NCI-H1694 (cell line): ENCODE measurements around the gene GFRA1.

Experiments
- DNase-seq: peaks from one replicate; lab custom pipeline; 2025; lab: John Stamatoyannopoulos, UW

Gene GFRA1

DNA sequence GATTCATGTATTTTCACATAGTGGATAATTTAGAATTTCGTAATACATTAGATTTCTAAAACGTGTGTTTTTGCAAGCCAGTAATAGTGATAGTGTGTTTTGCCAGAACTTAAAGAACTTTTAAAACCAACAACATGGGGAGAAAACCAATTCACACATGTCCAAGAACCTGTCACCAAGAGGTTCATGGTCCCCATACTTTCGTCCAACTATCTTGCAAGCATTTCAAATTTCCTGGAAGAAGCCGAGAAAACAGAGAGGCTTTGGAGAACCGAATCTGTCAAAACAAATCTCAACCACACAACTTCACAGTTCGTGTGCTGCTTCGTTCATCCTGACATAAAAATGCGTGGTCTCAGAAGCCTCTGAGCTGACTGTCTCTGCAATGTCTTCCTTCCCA, 31.9 kb downstream of the GFRA1 start:
- DNase-seq, result no peak

DNA sequence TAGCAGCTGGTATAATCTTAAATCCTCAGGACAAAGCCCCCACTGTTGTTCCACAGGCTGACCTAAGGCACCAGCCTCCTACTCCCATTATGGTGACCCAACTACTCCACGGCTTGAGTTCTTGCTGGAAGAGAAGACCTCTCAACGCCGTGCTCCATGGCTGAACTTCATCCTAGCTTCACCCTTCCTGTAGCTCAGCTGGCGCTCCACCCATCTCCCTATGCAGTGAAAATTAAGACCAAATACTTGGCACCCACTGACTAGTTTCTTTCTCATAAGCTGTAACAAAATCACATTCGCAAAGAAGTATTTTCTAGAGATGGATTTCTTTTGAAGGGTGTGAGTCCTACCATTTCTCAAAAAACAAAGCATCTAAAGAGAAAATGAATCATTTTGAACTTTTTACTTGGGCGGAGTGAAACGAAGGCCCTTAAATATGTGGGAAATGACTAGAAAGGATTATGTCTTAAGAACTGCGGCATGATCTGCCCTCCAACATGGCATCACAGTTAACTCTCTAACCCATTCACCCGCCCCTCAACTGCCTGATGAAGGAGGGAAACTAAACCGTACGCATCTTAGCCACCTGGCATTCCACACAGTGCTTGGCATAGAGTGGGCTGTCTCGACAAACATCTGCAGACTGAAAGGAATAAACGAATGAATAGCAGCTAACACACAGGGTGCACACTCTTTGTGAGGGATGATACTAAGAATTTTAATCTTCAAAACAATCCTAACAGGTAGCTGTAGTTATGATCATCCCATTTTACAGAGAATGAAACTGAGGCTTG, 32.7 kb downstream of the GFRA1 start:
- no peak for DNase-seq

DNA sequence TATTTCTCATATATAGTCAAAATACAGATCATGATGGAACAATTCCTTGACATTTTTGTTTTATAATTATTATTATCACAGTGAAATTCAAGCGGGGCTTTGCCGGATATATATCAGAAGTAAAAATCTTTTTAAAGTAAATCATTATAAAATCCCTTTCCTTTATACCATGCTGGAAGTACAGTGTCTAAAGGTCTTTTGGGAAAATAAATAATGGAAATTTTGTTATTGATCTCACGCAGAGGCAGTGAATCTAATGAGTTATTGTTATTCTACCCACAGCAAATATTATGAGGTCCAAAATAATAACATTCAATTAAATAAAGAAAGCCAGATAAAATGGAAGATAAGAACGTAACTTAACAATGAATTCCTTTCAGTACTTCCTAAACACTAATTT, 33.8 kb downstream of the GFRA1 start:
- DNase-seq, result no peak

DNA sequence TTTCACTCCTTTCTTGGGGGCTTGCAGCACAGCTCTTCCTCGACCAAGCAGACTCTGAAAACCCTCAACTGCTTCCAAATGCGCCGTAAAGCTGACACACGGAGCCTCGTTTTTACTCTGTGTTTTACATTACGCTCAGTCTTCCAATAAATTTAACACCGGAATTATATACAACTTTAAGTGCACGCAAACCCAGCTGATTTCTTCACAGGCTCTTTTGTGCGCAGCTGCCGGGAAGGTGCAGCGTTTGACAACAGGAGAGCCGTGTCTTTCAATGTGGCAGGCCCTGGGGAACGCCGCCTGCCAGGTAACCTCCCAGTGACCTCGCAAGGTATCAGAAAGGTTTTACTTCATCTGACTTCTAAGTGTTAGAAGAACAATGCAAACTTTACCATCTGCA, 35.0 kb downstream of the GFRA1 start:
- DNase-seq, result no peak

DNA sequence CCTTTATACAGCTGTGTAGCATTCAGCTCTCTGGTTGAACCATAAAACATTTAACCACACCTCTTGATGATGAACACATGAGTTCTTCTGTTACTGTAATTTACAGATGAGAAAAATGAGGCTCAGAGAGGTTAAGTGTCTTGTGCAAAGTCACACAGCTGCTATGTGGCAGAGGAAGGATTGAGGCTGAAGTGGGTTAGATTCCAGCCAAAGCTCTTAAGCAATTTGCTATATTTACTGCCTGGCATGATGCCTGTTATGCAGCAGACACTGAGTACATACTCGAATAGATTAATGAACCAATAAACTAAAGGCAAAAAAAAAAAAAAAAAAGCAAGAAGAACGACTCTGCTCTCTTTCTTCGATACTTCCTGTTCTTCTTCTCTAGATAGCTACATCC, 35.7 kb downstream of the GFRA1 start:
- no peak for DNase-seq

DNA sequence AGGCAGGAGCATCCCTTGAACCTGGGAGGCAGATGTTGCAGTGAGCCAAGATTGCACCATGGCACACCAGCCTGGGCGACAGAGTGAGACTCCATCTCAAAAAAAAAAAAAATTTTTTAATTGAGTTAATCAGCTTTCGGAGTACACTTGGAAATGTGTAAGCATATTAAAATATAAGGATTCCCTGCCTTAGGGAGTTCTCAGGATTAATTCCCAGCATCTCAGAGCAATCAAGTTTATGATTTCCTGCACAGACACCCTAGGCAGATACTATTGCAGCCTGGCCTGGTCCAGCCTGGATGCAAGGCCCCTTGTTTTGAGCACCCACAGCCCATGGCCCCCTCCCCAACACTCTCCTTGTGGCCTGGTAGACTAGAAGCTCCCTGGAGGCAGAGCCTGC, 39.8 kb downstream of the GFRA1 start:
- DNase-seq, result no peak

DNA sequence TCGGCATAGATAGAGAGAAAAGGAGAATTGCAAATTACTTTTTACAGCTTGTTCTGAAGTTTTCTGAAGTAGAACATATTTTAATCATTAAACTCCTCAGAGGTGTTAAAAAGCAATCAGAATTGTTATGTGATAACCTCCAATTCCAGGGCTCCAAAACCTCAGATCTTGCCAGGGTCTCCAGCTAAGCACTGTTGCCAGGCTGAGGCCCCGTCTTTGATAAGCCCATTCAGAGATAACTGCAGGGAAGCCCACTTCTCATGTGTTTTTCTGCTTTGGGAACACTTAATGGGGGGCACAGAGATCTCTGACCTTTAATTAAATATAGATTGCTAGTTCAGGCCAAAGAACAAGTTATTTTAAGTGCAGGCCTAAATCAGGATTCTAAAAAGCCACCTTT, 40.4 kb downstream of the GFRA1 start:
- DNase-seq, result no peak

DNA sequence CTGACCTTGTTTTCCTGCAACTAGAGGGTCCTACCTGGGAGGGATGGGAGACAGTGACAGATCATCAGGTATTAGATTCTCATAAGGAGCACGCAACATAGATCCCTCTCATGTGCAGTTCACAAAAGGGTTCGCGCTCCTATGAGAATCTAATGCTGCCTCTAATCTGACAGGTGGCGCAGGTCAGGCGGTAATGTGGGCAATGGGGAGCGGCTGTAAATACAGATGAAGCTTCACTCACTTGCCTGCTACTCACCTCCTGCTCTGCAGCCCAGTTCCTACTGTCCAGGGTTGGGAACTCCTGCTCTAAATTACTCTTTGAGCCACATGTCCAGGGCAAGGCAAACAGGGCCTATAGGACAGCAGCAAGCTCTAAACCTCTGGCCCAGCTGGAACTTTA, 46.2 kb downstream of the GFRA1 start:
- no peak for DNase-seq

DNA sequence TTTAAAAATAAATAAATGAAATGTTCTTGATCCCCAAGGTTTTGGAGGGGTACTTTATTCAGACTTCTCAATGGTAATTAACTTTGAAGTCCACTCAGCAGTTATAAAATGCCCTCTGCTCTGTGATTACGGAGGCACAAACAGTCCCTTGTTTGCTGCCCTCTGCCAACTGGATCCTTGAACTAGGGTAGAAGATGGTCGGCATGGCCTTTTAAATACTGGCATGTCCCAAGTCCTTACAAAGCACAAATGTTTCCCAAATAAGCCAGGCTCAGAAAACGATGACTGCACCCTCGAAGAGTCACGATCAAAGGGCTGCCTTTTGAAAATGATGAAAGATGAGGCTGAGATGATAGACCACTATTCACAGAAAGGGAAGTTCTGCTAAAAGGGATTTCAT, 47.0 kb downstream of the GFRA1 start:
- no peak for DNase-seq

DNA sequence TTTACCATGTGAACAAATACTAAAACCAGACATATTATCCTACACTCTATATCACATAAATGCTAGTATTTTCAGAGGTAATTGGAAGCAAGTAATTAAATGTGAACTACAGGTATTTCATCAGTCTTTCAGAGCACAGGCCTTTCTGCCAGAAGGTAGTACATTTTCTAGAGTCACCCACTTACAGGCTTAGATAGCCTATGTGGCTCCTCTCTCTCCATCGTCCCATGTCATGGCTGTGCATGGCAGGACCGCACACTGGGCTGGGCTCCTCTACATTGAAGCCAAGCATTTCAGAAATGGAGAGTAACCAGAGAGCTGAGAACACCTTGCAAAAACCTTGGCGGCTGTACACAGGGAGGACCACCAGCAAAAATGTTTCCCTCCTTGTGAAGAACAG, 49.7 kb downstream of the GFRA1 start:
- DNase-seq, result no peak

DNA sequence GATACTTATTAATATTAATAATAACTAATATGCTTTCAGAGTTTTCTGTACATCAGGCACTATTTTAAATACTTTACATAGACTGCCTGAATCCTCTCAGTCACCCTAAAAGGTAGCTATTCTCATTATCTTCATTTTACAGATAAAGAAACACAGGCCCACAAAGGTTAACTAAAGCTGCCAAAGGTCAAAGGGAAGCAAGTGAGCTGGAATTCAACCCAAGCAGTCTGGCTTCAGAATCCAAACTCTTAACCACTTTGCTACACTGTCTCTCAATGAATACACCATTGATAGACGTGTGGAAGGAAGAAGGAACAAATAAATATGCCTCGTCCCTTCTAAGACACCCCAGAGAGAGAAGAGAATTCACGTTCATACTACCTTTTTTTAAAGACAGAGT, 52.0 kb downstream of the GFRA1 start:
- no peak for DNase-seq

DNA sequence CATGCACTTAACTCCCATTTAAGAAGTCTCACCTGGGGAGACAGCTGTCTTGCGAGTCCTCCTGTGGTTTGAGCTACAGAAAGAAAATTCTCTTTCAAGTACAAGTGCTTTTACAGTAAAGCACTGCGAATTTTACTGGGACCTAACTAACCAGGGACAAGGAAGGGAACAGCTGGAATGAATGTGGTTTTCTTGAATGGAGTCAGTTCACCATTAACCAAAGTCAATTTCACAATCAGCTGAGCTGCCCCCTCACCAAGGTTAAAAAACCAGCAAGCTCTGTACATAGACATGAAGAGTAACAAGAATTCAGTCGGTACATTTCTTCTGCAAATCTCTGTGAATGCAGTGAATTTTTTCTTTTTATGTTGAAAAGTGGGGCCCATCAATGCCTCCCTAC, 56.3 kb downstream of the GFRA1 start:
- no peak for DNase-seq

DNA sequence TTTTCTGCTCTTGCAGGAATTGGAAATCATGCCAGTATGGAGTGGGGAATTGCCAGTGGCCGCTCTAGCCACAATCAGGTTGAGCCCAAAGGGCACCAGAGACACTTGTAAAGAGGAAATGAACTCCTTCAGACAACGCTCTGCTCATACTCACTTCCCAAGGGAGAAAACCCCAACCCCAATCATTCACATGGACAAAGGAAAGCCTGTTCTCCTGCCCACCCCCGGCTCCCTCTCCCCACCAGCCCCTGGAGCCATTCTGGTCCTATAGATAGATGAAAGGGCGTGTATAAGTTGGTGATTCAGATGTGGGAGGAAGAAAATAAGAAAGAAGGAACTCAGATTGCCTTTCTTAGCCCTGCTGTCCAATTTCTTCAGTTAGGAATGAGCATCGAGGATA, 57.4 kb downstream of the GFRA1 start:
- DNase-seq, result no peak

DNA sequence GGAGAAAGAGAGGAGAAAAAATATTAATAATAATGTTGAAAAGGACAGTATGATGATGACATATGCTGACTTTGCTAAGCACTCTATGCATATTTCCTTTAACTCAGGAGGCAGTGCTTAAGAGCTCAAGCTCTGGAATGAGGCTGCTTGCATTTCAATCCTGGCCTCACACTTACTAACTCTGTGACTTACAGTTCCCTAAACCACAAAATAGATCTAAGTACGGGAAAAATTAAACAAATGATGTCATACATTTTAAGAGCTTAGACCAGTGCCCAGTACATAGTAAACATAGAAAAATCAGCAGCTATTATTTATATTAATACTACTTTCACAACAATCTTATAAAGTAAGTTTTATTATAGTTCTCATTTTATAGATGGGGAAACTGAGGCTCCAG, 61.3 kb downstream of the GFRA1 start:
- no peak for DNase-seq

DNA sequence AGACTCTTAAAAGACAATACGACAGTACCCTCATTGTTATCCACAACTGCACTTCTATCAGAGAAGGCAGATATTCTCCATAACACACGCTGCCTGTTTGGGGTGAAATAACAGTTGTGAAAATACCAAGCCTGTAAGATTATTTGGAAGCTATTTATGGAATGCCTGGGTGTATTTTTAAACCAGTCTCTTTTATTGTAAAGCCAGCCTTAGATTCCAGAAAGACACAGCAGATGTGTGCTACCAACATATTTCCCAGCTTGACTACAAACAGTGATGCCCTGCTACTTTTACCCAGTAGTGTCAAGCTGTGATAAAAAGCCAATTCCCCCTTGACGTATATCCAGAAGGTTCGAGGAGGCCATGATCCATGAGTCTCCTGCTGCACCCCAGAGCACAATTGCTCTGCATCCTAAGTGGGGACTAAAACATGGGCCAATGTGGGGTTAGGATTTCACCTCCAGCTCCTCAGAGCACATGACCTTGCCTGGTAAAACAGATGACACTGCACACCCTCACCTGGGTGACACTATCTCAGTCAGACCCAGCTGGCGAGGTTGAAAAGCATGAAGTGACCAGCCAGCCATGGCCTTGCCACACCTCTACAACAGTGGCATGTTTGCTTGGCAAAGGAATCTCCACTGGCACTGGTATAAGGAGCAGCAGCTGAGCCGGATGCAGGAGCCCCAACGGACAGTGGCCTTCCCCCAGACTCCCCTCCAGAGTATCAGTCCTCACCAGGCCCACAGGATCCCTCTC, 62.2 kb downstream of the GFRA1 start:
- no peak for DNase-seq

DNA sequence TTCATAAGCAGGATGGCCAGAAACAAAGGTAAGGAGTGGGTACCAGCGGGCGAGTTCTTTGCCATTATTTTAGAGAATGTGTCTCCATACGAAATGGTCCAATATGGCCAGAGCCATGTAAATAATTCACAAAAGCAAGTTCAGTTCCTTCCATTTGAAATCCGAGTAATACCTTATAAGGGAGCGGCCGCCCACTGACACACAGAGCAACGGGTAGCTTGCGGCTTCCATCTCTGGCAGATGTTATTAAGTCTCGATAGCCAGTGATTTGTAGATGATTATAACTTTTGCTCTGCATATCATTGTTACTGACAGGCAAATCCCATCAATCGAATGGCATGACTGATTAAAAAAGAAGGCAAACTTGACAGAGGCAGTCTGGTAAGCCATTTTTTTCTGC, 63.2 kb downstream of the GFRA1 start:
- no peak for DNase-seq

DNA sequence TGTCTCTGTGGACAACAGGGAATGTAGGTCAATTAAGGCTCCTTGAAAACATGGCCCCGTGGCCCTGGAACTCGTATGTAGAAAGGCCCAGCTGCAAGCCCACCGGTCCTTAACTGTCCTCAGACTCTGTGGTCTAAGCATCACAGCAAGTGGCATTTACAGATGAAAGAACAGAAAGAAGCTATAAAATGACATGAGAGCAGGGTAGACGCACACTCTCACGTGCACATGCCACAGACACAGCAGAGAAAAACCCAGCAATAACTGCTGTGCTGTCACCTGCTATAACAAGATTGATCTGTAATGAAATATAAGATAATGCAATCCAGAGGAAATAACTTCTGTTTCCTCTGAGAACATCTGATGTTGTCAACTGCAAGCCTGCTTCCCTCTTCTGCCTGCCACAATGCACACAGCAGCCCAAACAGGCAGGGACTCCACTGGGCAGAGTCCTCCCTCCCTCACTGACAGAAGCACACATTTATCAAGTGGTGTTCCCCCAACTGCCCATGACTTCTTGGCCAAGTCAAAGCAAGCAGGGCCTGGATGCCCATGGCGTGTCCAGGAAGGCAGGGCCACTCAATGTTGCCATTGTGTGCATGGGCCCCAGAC, 63.9 kb downstream of the GFRA1 start:
- no peak for DNase-seq

DNA sequence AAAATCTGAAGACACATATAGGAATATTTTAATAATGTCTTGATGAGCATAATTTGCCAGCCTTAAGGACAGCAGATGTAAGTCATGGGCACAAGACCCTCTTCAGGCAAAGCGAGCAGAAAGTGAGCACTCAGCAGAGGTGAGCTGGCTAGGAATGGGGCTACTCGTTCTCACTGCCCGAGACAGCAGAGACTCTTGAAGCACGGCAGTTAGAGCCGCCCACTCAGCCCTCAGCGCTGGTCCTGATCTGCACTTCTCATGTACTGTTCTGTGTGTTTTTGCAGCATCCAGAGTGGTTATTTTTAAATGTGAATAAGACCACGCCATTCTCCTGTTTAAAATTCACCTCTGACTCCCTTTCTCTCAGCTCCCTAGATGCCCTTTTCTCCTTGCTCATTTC, 65.3 kb downstream of the GFRA1 start:
- no peak for DNase-seq

DNA sequence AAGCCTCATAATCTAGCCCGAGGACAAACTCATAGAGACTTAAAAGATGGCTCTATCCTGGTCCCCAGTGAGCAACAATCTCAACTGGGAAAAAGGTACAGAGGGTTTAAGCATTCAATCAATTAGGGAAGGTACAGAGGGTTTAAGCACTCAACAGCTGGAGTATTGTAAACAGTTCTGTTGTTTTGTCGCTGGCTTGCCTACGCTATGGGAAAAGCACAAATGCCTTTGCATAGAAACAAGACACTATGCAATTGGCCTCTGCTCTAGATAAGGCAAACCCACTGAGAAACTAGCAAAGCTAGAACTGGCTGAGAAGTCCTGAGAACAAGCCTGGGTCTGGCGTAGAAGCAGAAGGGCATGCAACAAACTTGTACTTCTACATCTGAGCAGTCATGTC, 69.3 kb downstream of the GFRA1 start:
- no peak for DNase-seq

DNA sequence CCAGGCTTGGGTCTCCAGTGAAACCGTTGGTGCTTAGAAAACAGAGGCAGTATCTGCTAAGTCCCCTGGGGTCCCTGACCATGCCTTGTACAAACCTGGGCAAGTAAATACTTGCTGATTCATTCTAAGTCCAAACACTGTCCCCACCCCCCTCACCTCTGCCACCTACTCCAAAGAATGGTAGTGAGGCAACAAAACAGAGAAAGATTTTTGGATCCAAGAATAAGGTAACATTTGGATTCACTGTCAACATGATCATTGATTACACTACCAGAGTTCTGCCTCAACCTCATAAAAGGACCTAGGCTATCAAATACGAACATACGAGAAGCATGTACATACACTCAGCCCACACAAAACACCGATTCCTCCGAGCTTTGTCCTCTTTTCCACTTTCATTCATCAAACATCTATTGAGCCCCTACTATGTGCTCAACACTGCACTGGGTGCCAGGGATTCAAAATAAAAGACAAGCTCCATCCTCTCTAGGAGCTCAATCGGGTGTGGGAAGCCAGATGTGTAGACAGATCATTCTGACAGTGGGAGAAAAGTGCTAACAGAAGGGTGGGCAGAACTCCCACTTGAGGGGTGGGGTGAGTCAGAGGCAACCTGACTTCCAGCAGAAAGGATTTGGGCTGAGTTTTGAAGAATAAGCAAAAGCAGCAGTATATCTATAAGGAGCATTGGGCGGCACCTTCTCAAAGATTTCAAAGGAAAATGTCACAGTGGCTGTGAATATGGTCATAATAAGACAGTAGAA, 71.2 kb downstream of the GFRA1 start:
- no peak for DNase-seq

DNA sequence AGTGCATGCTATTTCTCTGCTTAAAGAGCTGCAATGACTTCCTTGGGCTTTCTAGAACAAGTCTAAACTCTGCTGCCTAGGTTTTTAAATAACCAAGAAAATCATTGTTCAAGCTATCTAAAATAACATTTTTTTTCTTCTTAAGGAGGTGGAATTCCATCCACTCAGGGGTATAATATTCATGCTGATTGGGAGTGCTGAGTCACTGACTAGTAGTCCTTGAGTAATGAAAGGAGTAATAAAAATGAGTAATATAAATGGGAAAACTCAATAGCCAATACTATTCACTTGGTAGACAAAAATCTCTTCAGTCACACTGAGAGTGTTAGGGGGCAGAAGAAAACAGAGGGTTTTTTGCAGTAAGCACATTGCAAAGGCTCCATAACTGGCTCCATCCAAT, 72.0 kb downstream of the GFRA1 start:
- no peak for DNase-seq

DNA sequence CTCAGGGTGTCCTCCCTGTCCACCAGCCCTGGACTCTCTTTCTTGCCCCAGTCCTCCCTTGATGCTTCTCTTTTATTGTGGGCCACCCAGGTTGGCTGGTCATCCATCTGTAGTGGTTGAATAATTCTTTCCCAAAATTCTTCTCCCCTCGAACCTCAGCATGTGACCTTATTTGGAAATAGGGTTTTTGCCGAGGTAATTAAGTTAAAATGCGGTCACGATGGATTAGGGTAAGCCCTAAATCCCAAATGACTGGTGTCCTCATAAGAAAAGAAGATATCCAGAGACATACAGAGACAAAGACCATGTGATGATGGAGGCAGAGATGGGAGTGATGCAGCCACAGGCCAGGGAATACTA, 74.3 kb downstream of the GFRA1 start:
- no peak for DNase-seq
